HepG2 (cell line): Measurements from ENCODE around the gene UBR1. TPM values are rescaled to one million over a fixed set of nuclear protein-coding genes. Genes with fewer than 3 reads are reported as not detected.

Experiments used
- ARHGAP35 ChIP-seq: sonication (generic); formaldehyde crosslinking; IDR thresholded peaks from 2 replicates; pipeline ENCODE4 v1.9.0; 2022; ENCODE audit warnings: mild to moderate bottlenecking, inconsistent platforms, moderate library complexity, missing genetic modification reagents, borderline replicate concordance
- ETV5 ChIP-seq: IDR thresholded peaks from 2 replicates; pipeline ENCODE4 v1.6.1; 2018; ENCODE audit warnings: missing biosample characterization, missing genetic modification reagents, inconsistent platforms, borderline replicate concordance
- GLI4 ChIP-seq: sonication (generic); formaldehyde crosslinking; IDR thresholded peaks from 2 replicates; pipeline ENCODE4 v1.5.1; 2020; ENCODE audit warnings: missing genetic modification reagents, mild to moderate bottlenecking, moderate library complexity, borderline replicate concordance
- HES4 ChIP-seq: sonication (generic); formaldehyde crosslinking; IDR thresholded peaks from 2 replicates; pipeline ENCODE4 v1.9.0; 2021; ENCODE audit warnings: mild to moderate bottlenecking, missing genetic modification reagents, borderline replicate concordance
- HNF4G ChIP-seq, 2 experiments: sonication (generic) in 1 of 2; formaldehyde crosslinking in 1 of 2; IDR thresholded peaks; 2 replicates each; pipeline versions ENCODE4 v1.4.0 to v1.6.1; 2011 to 2020; ENCODE audit warnings: borderline replicate concordance in 2 of 2, low read depth in 2 of 2, mild to moderate bottlenecking in 2 of 2, low read length in 1 of 2, missing genetic modification reagents in 1 of 2, moderate library complexity in 1 of 2
- HNRNPL ChIP-seq: fragments of 200-400 bp; formaldehyde crosslinking; IDR thresholded peaks from 2 replicates; pipeline ENCODE4 v1.6.1; 2017; ENCODE audit warnings: mild to moderate bottlenecking, low read depth, low read length
- KLF12 ChIP-seq: sonication (generic); formaldehyde crosslinking; IDR thresholded peaks from 2 replicates; pipeline ENCODE4 v1.4.0; 2020; ENCODE audit warnings: missing genetic modification reagents, borderline replicate concordance
- KLF16 ChIP-seq, 2 experiments: sonication (generic) in 1 of 2; formaldehyde crosslinking in 1 of 2; IDR thresholded peaks; 2 replicates each; pipeline versions ENCODE4 v1.6.1 to v1.8.0; 2016 to 2023; ENCODE audit warnings: missing genetic modification reagents in 2 of 2, missing compliant biosample characterization in 1 of 2
- KLF6 ChIP-seq: IDR thresholded peaks from 2 replicates; pipeline ENCODE4 v1.8.0; 2016; ENCODE audit warnings: missing biosample characterization, missing genetic modification reagents
- MTERF4 ChIP-seq: sonication (generic); formaldehyde crosslinking; IDR thresholded peaks from 2 replicates; pipeline ENCODE4 v1.8.0; 2023; ENCODE audit warnings: mild to moderate bottlenecking, missing genetic modification reagents
- MXD3 ChIP-seq: IDR thresholded peaks from 2 replicates; pipeline ENCODE4 v1.6.1; 2016; ENCODE audit warnings: mild to moderate bottlenecking, missing biosample characterization, missing genetic modification reagents
- PAX8 ChIP-seq: sonication (generic); formaldehyde crosslinking; IDR thresholded peaks from 2 replicates; pipeline ENCODE4 v1.8.0; 2022; ENCODE audit warnings: mild to moderate bottlenecking, missing genetic modification reagents, borderline replicate concordance
- REXO4 ChIP-seq: sonication (generic); formaldehyde crosslinking; IDR thresholded peaks from 2 replicates; pipeline ENCODE4 v1.8.0; 2022; ENCODE audit warnings: missing genetic modification reagents, mild to moderate bottlenecking, borderline replicate concordance
- SMYD3 ChIP-seq: sonication (generic); formaldehyde crosslinking; IDR thresholded peaks from 2 replicates; pipeline ENCODE4 v1.8.1; 2023; ENCODE audit warnings: mild to moderate bottlenecking, missing genetic modification reagents
- SPEN ChIP-seq: sonication (generic); formaldehyde crosslinking; IDR thresholded peaks from 2 replicates; pipeline ENCODE4 v1.5.1; 2020; ENCODE audit warnings: low read depth, mild to moderate bottlenecking, missing genetic modification reagents
- TAF1 ChIP-seq: sonication (generic); formaldehyde crosslinking; IDR thresholded peaks from 2 replicates; pipeline ENCODE4 v1.4.0; 2020; ENCODE audit warnings: missing genetic modification reagents
- ZMAT3 ChIP-seq: sonication (generic); formaldehyde crosslinking; conservative IDR thresholded peaks from 2 replicates; pipeline ENCODE4 v1.7.0; 2021; ENCODE audit warnings: missing genetic modification reagents
- ZNF337 ChIP-seq: sonication (generic); formaldehyde crosslinking; IDR thresholded peaks from 2 replicates; pipeline ENCODE4 v1.5.1; 2020; ENCODE audit warnings: missing genetic modification reagents, low read depth, mild to moderate bottlenecking, borderline replicate concordance
- ZNF766 ChIP-seq: sonication (generic); formaldehyde crosslinking; IDR thresholded peaks from 2 replicates; pipeline ENCODE4 v1.5.0; 2020; ENCODE audit warnings: missing genetic modification reagents, borderline replicate concordance
- ZSCAN31 ChIP-seq: sonication (generic); formaldehyde crosslinking; IDR thresholded peaks from 2 replicates; pipeline ENCODE4 v1.5.0; 2020; ENCODE audit warnings: low read depth, mild to moderate bottlenecking, missing genetic modification reagents
- ZZZ3 ChIP-seq: sonication (generic); formaldehyde crosslinking; IDR thresholded peaks from 2 replicates; pipeline ENCODE4 v1.4.0; 2020; ENCODE audit warnings: missing genetic modification reagents, mild to moderate bottlenecking, borderline replicate concordance
- polyA plus RNA-seq, 8 experiments: library from polyadenylated mRNA; depleted of rRNA in 3 of 8; stranded (reverse) in 7 of 8; unstranded in 1 of 8; fragments of >200 nt; fragmentation: Illumina TruSeq in 4 of 8; extraction: Trizol in 4 of 8; gene quantifications; 2 replicates each; pipeline versions ENCODE4 v1.2.1 to v1.2.3, GENCODE V29; 2011 to 2016; ENCODE audit warnings: low read depth in 4 of 8, missing spikeins in 1 of 8, mixed read lengths in 1 of 8; ENCODE audit not compliant: insufficient read depth in 1 of 8
- total RNA-seq, 5 experiments: library from RNA; depleted of rRNA; stranded (reverse); fragments of >200 nt; fragmentation: Illumina TruSeq; extraction: Trizol; gene quantifications; 2 replicates each; pipeline ENCODE4 v1.2.3, GENCODE V29; 2016; ENCODE audit warnings: low read depth in 1 of 5
- TF ChIP-seq, protein P1 (sequence below): sonication (generic); formaldehyde crosslinking; IDR thresholded peaks from 2 replicates; pipeline ENCODE4 v1.4.0; 2020; ENCODE audit warnings: mild to moderate bottlenecking, low read depth, missing genetic modification reagents
- TF ChIP-seq, protein P2 (sequence below), 2 experiments: fragments of 450-650 bp in 1 of 2; sonication (generic) in 1 of 2; formaldehyde crosslinking; IDR thresholded peaks; 2 replicates each; pipeline versions ENCODE4 v1.5.0 to v1.8.0; 2020 to 2022; ENCODE audit warnings: mild to moderate bottlenecking in 1 of 2, missing genetic modification reagents in 1 of 2

Gene UBR1
- total and polyA plus RNA-seq, 2 of the 13 experiments (the other 11 are each of a cell fraction or from before 2014, with no cell fraction given), result 6.4 to 18.0 TPM

DNA sequence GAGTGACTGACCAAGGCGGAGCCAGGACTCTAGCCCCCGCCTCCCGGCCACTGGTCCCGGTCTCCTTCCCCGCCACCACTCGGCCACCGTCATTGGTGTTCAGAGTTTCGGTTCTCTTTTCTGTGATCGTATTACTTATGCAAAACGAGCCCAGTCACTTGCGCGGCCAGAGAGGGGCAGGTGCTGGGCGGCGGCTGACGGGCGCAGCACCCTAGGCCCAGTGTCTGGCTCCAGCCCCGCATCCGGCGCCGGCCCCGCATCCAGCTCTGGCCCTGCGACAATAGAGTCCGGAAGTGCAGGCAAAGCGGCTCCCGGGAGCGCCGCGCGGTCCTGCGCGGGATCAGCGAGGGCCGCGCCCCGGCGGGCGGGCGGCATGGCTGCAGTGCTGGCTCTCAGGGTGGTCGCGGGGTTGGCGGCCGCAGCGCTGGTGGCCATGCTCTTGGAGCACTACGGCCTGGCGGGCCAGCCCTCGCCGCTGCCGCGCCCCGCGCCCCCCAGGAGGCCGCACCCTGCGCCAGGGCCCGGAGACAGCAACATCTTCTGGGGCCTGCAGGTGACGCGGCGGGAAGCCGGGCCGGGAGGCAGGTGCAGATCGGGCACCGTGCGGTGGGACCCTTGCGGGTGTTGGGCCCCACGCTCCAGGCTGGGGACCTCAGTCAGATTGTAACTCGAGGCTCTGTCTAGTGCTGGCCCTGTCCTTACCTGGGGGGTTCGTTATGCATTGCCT, 27.8 kb upstream of the UBR1 start, which contains the start of gene TMEM62 (continued):
- TF ChIP-seq ZZZ3 (no peak), ZNF766 (CRISPR knock-in tag) (peak; percentile 58; the same call in 1 of the 2 replicates), MXD3 (CRISPR knock-in tag) (peak; percentile 64; the same call in 1 of the 2 replicates), ETV5 (CRISPR knock-in tag) (peak; percentile 82), ARHGAP35 (CRISPR knock-in tag) (peak; percentile 76; the same call in 1 of the 2 replicates), ZMAT3 (0 out of 2 replicates have a peak, but pooled peaks have one; percentile 33), TAF1 (CRISPR knock-in tag) (peak; percentile 82), KLF12 (CRISPR knock-in tag) (0 out of 2 replicates have a peak, but pooled peaks have one; percentile 73), HNRNPL (no peak), ZNF337 (CRISPR knock-in tag) (peak; percentile 58; the same call in 1 of the 2 replicates), ZSCAN31 (CRISPR knock-in tag) (peak; percentile 48; the same call in 1 of the 2 replicates), SPEN (CRISPR knock-in tag) (peak; percentile 58; the same call in 1 of the 2 replicates), REXO4 (CRISPR knock-in tag) (no peak), HNF4G (IDR thresholded peaks at IDR 0.05; ENCODE audit: borderline replicate concordance, low read depth, low read length) (no peak), HNF4G (CRISPR knock-in tag; IDR thresholded peaks at IDR 0.05; ENCODE audit: borderline replicate concordance, low read depth) (0 out of 2 replicates have a peak, but pooled peaks have one; percentile 49), KLF6 (no peak), KLF16 (CRISPR knock-in tag; IDR thresholded peaks at IDR 0.05) (peak in 1 of 2 experiments; percentile 50; a peak in 1 of 4 replicates), HES4 (peak; percentile 82), SMYD3 (CRISPR knock-in tag) (0 out of 2 replicates have a peak, but pooled peaks have one; percentile 32), PAX8 (no peak), MTERF4 (CRISPR knock-in tag) (no peak), GLI4 (no peak)
- TF ChIP-seq, protein P1, sequence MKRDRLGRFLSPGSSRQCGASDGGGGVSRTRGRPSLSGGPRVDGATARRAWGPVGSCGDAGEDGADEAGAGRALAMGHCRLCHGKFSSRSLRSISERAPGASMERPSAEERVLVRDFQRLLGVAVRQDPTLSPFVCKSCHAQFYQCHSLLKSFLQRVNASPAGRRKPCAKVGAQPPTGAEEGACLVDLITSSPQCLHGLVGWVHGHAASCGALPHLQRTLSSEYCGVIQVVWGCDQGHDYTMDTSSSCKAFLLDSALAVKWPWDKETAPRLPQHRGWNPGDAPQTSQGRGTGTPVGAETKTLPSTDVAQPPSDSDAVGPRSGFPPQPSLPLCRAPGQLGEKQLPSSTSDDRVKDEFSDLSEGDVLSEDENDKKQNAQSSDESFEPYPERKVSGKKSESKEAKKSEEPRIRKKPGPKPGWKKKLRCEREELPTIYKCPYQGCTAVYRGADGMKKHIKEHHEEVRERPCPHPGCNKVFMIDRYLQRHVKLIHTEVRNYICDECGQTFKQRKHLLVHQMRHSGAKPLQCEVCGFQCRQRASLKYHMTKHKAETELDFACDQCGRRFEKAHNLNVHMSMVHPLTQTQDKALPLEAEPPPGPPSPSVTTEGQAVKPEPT (CRISPR knock-in tag), result no peak
- TF ChIP-seq, protein P2, sequence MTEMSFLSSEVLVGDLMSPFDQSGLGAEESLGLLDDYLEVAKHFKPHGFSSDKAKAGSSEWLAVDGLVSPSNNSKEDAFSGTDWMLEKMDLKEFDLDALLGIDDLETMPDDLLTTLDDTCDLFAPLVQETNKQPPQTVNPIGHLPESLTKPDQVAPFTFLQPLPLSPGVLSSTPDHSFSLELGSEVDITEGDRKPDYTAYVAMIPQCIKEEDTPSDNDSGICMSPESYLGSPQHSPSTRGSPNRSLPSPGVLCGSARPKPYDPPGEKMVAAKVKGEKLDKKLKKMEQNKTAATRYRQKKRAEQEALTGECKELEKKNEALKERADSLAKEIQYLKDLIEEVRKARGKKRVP (CRISPR knock-in tag; IDR thresholded peaks at IDR 0.05), result no peak
